Measurements from ENCODE around the gene HOXB2. TPM values are rescaled to one million over a fixed set of nuclear protein-coding genes. Genes with fewer than 3 reads are reported as not detected.

Gene HOXB2
- total and polyA plus RNA-seq, 8 donors: 6.7 to 83.0 (median 12.4) TPM

DNA sequence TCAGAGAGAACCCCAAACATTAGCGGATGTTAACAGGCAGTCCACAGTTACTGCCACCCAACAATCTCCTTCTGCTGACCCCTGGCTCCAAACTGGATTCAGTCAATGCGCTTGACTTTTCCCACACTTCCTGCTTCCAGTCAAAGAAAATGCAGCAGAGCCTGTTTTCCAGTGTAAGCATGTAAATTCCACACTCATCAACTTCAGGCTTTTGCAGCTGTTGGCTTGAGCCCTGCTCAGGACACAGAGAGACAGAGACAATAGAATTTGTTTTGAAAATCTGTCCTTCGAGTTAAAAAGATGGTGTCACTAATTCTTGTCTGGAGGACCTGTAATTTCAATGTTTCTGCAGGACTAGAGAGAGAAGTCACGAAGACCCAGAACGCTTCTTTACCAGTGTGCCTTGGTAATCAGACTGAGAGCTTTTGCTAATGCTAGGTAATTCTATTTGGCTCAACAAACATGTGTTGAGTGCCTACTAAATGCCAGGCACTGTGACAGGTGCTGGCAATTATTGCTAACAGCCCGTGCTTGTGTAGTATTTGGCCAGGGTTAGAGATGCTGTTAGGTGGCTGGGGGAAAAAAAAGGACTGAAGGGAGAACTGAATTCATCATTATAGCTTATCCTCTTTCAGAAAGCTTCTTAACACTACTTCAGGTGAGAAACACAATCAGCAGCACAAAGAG is 46.6 kb downstream of the HOXB2 start:
- 52 to 59% (median 57%) methylated on average over 6 of the region's 6 CpGs for WGBS, 5 donors
- H3K4me1 ChIP-seq: peaks cover 0 to 25% (median 9%) of the 10 kb centered on the region in 4 donors
- TF ChIP-seq POLR2A (IDR thresholded peaks at IDR 0.05): no peak
- H3K9me3 ChIP-seq: no peaks in the 10 kb centered on the region
- intact Hi-C loops (cut with DNase I; ENCODE audit: low total_unique reads): no loop called here
- no peaks in the 10 kb centered on the region for H3K36me3 ChIP-seq
- peak in 1 of 2 donors; percentile 80 for DNase-seq
- H3K4me3 ChIP-seq: no peak overlapping the region
- no peak overlapping the region for H3K27ac ChIP-seq
- peaks cover 0 to 42% (median 3%) of the 10 kb centered on the region in 3 donors for H3K27me3 ChIP-seq

DNA sequence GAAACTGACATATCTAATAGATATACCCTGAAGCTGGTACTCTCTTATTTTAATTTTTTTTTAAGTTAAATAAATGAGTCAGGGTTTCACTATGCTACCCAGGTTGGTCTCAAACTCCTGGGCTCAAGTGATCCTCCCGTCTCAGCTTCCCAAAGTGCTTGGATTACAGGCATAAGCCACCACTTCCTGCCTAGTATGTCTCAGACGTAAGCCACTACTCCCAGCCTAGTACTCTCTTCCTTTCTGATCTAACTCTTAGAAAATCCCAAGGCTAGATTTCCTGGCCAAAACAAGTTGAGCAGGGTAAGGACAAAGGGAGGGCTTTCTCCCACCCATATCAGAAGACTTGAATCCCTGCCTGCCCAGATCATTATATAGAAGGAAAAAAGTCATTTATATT is 47.8 kb downstream of the HOXB2 start:
- DNase-seq: peak in 1 of 2 donors; percentile 58
- no peak overlapping the region for H3K4me3 ChIP-seq
- H3K4me1 ChIP-seq: peaks cover 5 to 35% (median 21%) of the 10 kb centered on the region in 4 donors
- H3K9me3 ChIP-seq: no peaks in the 10 kb centered on the region
- no peaks in the 10 kb centered on the region for H3K36me3 ChIP-seq
- no peak for TF ChIP-seq POLR2AphosphoS5 (IDR thresholded peaks at IDR 0.05)
- TF ChIP-seq EP300 (IDR thresholded peaks at IDR 0.05): no peak
- TF ChIP-seq, protein P1, sequence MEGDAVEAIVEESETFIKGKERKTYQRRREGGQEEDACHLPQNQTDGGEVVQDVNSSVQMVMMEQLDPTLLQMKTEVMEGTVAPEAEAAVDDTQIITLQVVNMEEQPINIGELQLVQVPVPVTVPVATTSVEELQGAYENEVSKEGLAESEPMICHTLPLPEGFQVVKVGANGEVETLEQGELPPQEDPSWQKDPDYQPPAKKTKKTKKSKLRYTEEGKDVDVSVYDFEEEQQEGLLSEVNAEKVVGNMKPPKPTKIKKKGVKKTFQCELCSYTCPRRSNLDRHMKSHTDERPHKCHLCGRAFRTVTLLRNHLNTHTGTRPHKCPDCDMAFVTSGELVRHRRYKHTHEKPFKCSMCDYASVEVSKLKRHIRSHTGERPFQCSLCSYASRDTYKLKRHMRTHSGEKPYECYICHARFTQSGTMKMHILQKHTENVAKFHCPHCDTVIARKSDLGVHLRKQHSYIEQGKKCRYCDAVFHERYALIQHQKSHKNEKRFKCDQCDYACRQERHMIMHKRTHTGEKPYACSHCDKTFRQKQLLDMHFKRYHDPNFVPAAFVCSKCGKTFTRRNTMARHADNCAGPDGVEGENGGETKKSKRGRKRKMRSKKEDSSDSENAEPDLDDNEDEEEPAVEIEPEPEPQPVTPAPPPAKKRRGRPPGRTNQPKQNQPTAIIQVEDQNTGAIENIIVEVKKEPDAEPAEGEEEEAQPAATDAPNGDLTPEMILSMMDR (IDR thresholded peaks at IDR 0.05): no peak
- TF ChIP-seq POLR2A (IDR thresholded peaks at IDR 0.05): no peak
- H3K27me3 ChIP-seq: peaks cover 0 to 44% (median 13%) of the 10 kb centered on the region in 3 donors
- WGBS, 5 donors: 44 to 65% (median 59%) methylated on average over 2 of the region's 2 CpGs
- intact Hi-C loops (cut with DNase I; ENCODE audit: low total_unique reads): no loop called here
- no peak overlapping the region for H3K27ac ChIP-seq

DNA sequence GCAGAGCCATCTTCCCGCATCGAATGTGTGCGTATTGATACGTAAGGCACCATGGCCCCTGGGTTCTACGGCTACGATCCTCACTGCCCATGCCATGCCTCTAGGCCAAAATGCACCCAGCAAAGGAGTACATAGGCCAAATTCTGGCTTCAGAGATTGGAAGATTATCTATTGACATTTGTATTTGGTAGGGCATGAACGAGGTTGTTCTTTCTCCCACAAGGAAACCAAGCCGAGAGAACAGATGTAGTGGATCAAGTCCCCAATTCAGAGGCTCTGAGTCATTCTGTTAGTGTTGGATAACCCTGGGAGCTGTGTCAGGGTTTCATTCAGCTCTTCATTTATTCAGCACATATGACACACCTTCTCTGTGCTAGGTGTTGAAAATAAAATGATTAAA is 50.6 kb downstream of the HOXB2 start:
- WGBS, 5 donors: 78 to 83% (median 80%) methylated on average over 8 of the region's 8 CpGs
- H3K9me3 ChIP-seq: no peaks in the 10 kb centered on the region
- H3K4me1 ChIP-seq: peaks cover 5 to 46% (median 27%) of the 10 kb centered on the region in 4 donors
- H3K36me3 ChIP-seq: no peaks in the 10 kb centered on the region
- no peak for DNase-seq
- intact Hi-C loops (cut with DNase I; ENCODE audit: low total_unique reads): no loop called here
- H3K27ac ChIP-seq: no peak overlapping the region
- H3K4me3 ChIP-seq: no peak overlapping the region
- H3K27me3 ChIP-seq: peaks cover 0 to 63% (median 13%) of the 10 kb centered on the region in 3 donors
- no peak for TF ChIP-seq EP300 (IDR thresholded peaks at IDR 0.05)
- TF ChIP-seq POLR2A (IDR thresholded peaks at IDR 0.05): no peak
- TF ChIP-seq POLR2AphosphoS5 (IDR thresholded peaks at IDR 0.05): no peak
- TF ChIP-seq, protein P1 (IDR thresholded peaks at IDR 0.05): no peak

Other genes with a start within 250 kb of the HOXB2 start
- 1 to 10 TPM in 3 of 5 donors, not detected in 2; 2.4 to 4.1 (median 3.2) TPM for gene SKAP1, start 114.9 kb downstream of the HOXB2 start, total RNA-seq
- gene SKAP1, start 114.9 kb downstream of the HOXB2 start, polyA plus RNA-seq: 1 to 10 TPM; 2.7 to 4.4 (median 3.2) TPM
- gene HOXB1, start 14.1 kb downstream of the HOXB2 start, total RNA-seq: not detected
- gene HOXB1, start 14.1 kb downstream of the HOXB2 start, polyA plus RNA-seq: under 1 TPM in 1 of 3 donors, not detected in 2; 0.28 TPM
- 1 to 10 TPM in 1 of 5 donors, under 1 TPM in 2, not detected in 2; 0.45 to 5.1 (median 0.58) TPM for gene HOXB4, start 33.2 kb upstream of the HOXB2 start, total RNA-seq
- gene HOXB4, start 33.2 kb upstream of the HOXB2 start, polyA plus RNA-seq: 1 to 10 TPM; 1.7 to 4.6 (median 2.6) TPM
- 10 to 100 TPM in 4 of 5 donors, 1 to 10 TPM in 1; 6.1 to 77.6 (median 17.0) TPM for gene HOXB3, start 45.1 kb upstream of the HOXB2 start, total RNA-seq
- gene HOXB3, start 45.1 kb upstream of the HOXB2 start, polyA plus RNA-seq: 1 to 10 TPM; 2.8 to 9.5 (median 3.8) TPM
- gene HOXB5, start 48.7 kb upstream of the HOXB2 start, total RNA-seq: 10 to 100 TPM in 2 of 5 donors, under 1 TPM in 2, not detected in 1; 0.43 to 50.4 (median 6.2) TPM
- gene HOXB5, start 48.7 kb upstream of the HOXB2 start, polyA plus RNA-seq: 1 to 10 TPM; 2.2 to 2.7 (median 2.4) TPM
- gene HOXB6, start 59.9 kb upstream of the HOXB2 start, total RNA-seq: 100 to 1,000 TPM in 1 of 5 donors, 10 to 100 TPM in 3, 1 to 10 TPM in 1; 4.2 to 150 (median 11.9) TPM
- 10 to 100 TPM in 1 of 3 donors, 1 to 10 TPM in 2; 5.7 to 10.2 (median 7.8) TPM for gene HOXB6, start 59.9 kb upstream of the HOXB2 start, polyA plus RNA-seq
- gene HOXB7, start 65.9 kb upstream of the HOXB2 start, total RNA-seq: 10 to 100 TPM in 1 of 5 donors, 1 to 10 TPM in 4; 1.8 to 16.5 (median 2.3) TPM
- 1 to 10 TPM; 1.0 to 8.2 (median 2.8) TPM for gene HOXB7, start 65.9 kb upstream of the HOXB2 start, polyA plus RNA-seq
- 10 to 100 TPM in 1 of 5 donors, 1 to 10 TPM in 4; 1.2 to 13.0 (median 1.5) TPM for gene HOXB8, start 70.2 kb upstream of the HOXB2 start, total RNA-seq
- under 1 TPM in 2 of 3 donors, not detected in 1; 0.46 to 0.56 TPM for gene HOXB8, start 70.2 kb upstream of the HOXB2 start, polyA plus RNA-seq
- 10 to 100 TPM in 1 of 5 donors, not detected in 4; 11.3 TPM for gene HOXB9, start 81.2 kb upstream of the HOXB2 start, total RNA-seq
- gene HOXB9, start 81.2 kb upstream of the HOXB2 start, polyA plus RNA-seq: not detected
- gene PRAC1, start 177.4 kb upstream of the HOXB2 start, total RNA-seq: not detected
- not detected for gene PRAC1, start 177.4 kb upstream of the HOXB2 start, polyA plus RNA-seq
- gene PRAC2, start 178.1 kb upstream of the HOXB2 start, total RNA-seq: not detected
- not detected for gene PRAC2, start 178.1 kb upstream of the HOXB2 start, polyA plus RNA-seq
- under 1 TPM in 1 of 5 donors, not detected in 4; 0.29 TPM for gene HOXB13, start 183.6 kb upstream of the HOXB2 start, total RNA-seq
- gene HOXB13, start 183.6 kb upstream of the HOXB2 start, polyA plus RNA-seq: under 1 TPM in 1 of 3 donors, not detected in 2; 0.15 TPM